Cardiac muscle cell (in vitro differentiated cells and primary cell): ENCODE measurements around the gene C4BPA. TPM values are rescaled to one million over a fixed set of nuclear protein-coding genes. Genes with fewer than 3 reads are reported as not detected.

ENCODE experiments used
- DNase-seq, 2 donors: peaks; one replicate each; pipeline versions ENCODE4 v3.0.0 to v3.0.0-alpha.2; 2010 to 2017; ENCODE audit warnings: low read depth in 1 of 2, low spot score in 1 of 2
- H3K27ac ChIP-seq: fragments of 200-600 bp; sonication (generic); 2 replicates; pipeline ENCODE4 v1.5.1; 2016
- H3K27me3 ChIP-seq: fragments of 200-600 bp; sonication (generic); 2 replicates; pipeline ENCODE4 v1.6.0; 2016; ENCODE audit warnings: control low read depth
- H3K36me3 ChIP-seq: fragments of 200-600 bp; sonication (generic); 2 replicates; pipeline ENCODE4 v1.5.1; 2016; ENCODE audit warnings: control low read depth
- H3K4me1 ChIP-seq: fragments of 200-600 bp; sonication (generic); 2 replicates; pipeline ENCODE4 v1.8.1; 2017; ENCODE audit warnings: low read depth, mild to moderate bottlenecking, mixed run types
- H3K4me3 ChIP-seq: fragments of 200-600 bp; sonication (generic); 2 replicates; pipeline ENCODE4 v1.5.1; 2016; ENCODE audit warnings: mild to moderate bottlenecking
- H3K9me3 ChIP-seq: fragments of 200-600 bp; sonication (generic); 2 replicates; pipeline ENCODE4 v1.5.1; 2017; ENCODE audit warnings: low read depth, mild to moderate bottlenecking, control low read depth
- polyA plus RNA-seq: library from polyadenylated mRNA; unstranded; fragments of >200 nt; fragmentation: Nextera tagmentation; extraction: Ambion mirVana; gene quantifications from 2 replicates; pipeline ENCODE4 v1.2.1, GENCODE V29; 2016
- total RNA-seq: library from RNA; depleted of rRNA; stranded (reverse); fragments of >200 nt; gene quantifications from 2 replicates; pipeline ENCODE4 v1.2.3, GENCODE V29; 2016
- TF ChIP-seq, protein P1 (sequence below): IDR thresholded peaks from 2 replicates; pipeline ENCODE4 v1.5.1; 2012; ENCODE audit warnings: low read depth, mild to moderate bottlenecking, low read length

Gene C4BPA
- total and polyA plus RNA-seq, 2 experiments from 2014 or later, result not detected

DNA sequence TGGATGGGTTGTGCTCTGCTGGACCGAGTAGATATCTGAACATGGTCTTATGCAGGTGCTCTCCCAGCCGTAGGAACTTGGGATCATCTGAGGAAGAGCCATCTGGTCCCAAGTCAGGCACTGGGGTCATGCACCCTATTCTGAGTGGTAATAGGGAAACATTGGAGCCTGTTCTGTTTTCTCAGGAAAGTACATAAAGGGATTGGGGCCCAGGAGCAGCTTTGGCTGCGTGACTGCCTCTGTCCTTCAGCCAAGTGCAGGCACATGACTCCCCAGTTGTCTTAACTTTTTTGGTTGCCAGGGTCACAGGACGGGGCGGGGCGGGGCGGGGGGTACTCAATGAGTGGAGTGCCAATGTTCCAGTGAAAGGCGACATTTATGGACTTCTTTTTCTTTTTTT is 39.5 kb upstream of the C4BPA start:
- Histone ChIP-seq H3K9me3 (no peaks in the 10 kb centered on the region), H3K27me3 (no peaks in the 10 kb centered on the region), H3K27ac (no peak overlapping the region), H3K4me3 (no peak overlapping the region), H3K4me1 (no peaks in the 10 kb centered on the region), H3K36me3 (peaks cover 6% of the 10 kb centered on the region)
- DNase-seq, result no peak
- TF ChIP-seq, protein P1, sequence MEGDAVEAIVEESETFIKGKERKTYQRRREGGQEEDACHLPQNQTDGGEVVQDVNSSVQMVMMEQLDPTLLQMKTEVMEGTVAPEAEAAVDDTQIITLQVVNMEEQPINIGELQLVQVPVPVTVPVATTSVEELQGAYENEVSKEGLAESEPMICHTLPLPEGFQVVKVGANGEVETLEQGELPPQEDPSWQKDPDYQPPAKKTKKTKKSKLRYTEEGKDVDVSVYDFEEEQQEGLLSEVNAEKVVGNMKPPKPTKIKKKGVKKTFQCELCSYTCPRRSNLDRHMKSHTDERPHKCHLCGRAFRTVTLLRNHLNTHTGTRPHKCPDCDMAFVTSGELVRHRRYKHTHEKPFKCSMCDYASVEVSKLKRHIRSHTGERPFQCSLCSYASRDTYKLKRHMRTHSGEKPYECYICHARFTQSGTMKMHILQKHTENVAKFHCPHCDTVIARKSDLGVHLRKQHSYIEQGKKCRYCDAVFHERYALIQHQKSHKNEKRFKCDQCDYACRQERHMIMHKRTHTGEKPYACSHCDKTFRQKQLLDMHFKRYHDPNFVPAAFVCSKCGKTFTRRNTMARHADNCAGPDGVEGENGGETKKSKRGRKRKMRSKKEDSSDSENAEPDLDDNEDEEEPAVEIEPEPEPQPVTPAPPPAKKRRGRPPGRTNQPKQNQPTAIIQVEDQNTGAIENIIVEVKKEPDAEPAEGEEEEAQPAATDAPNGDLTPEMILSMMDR, result no peak

DNA sequence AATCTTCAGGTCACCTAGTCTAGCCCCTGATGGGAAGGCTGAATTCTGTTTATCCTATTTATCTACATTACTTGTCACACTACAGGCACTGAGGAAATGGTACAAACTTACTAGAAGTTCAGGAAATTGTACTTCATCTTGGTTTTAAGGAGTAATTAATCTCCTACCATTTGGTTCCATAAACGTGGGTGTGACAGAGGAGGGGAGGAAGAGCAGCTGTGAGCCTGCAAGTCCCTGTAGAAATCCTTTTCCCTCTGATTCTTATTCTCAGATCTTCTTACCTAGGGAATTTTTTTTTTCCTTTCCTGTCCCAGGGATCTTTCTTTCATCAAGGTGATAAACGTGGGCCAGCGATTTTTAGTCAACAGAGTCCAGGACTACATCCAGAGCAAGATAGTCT is 36.8 kb upstream of the C4BPA start:
- Histone ChIP-seq H3K4me1 (no peaks in the 10 kb centered on the region), H3K4me3 (no peak overlapping the region), H3K9me3 (no peaks in the 10 kb centered on the region), H3K36me3 (peaks cover 9% of the 10 kb centered on the region), H3K27me3 (no peaks in the 10 kb centered on the region), H3K27ac (no peak overlapping the region)
- DNase-seq, result no peak
- TF ChIP-seq, protein P1, result no peak

DNA sequence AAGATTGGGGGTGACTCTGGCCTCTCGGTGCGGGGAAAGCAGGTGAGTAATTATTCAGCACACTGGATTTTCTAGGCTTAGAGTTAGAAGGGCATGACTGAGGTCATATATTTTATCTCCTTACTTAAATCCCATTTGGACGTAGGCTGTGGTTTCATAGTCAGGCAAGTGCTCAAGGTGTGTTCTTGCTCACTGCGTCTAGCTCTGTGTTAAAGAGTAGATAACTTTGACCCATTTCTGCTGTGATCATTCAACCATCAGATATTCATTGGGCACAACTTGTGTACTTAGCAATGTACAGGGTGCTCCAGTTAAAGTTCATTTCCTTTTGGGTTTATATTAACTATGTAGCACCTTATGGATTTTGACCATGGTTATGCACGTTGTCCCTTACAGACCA is 36.4 kb upstream of the C4BPA start:
- no peaks in the 10 kb centered on the region for H3K9me3 ChIP-seq
- H3K4me3 ChIP-seq, result no peak overlapping the region
- no peak overlapping the region for H3K27ac ChIP-seq
- no peaks in the 10 kb centered on the region for H3K27me3 ChIP-seq
- H3K4me1 ChIP-seq, result no peaks in the 10 kb centered on the region
- no peak for DNase-seq
- TF ChIP-seq, protein P1, result no peak
- peaks cover 9% of the 10 kb centered on the region for H3K36me3 ChIP-seq

DNA sequence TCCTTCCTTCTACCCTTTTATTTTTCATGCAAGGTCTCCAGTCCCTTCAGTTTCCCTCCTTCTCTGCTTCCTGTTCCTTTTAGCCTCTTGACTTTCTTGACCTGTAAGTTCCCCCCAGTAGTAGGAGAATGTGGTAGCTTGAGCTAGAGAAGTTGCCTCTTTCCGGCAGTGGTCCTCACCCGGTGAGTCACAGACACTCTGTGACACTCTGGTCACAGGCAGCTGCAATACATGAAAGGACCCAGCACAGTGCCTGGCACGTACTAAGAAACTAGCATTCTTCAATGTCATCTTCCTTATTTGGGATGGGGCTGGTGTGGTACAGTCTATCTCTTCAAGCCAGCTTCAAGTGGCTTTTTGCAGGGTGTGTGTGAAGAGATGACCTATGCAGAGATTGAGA is 35.0 kb upstream of the C4BPA start:
- Histone ChIP-seq H3K27me3 (no peaks in the 10 kb centered on the region), H3K27ac (no peak overlapping the region), H3K9me3 (no peaks in the 10 kb centered on the region), H3K36me3 (peaks cover 4% of the 10 kb centered on the region), H3K4me1 (no peaks in the 10 kb centered on the region), H3K4me3 (no peak overlapping the region)
- no peak for DNase-seq
- TF ChIP-seq, protein P1, result no peak

DNA sequence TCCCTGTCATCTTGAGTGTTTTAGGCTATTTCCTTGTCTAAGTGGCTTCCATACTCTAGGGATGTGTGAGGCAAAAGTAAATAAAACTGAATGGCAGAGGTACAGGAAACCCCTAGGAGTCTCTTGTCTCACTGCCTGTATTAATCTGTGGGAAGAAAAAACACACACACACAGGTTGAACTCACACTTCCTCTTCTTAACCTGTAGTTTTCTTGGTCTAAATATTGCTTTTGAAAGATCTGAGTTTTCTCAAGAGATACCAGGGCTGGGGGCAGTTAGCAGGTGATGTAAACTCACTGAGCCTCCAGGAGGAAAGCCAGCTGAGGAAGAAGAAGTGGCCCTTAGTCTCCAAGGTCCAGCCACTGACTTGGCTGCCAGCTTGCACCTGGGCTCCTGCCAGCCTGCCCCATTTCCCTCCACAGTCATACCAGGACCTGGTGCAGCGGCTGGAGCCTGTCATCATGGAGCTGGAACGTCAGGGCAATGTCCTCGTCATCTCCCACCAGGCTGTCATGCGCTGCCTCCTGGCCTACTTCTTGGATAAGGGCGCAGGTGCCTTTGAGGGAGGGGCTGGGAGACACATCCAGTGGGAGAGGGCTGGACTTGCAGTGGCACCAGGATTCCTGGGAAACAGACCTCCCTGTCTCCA is 34.1 kb upstream of the C4BPA start:
- peaks cover 2% of the 10 kb centered on the region for H3K4me1 ChIP-seq

More for the DNA sequence above, 34.1 kb upstream of the C4BPA start:
- TF ChIP-seq, protein P1, result no peak
- DNase-seq, result no peak
- Histone ChIP-seq H3K27ac (no peak overlapping the region), H3K4me3 (no peak overlapping the region), H3K27me3 (no peaks in the 10 kb centered on the region), H3K36me3 (peaks cover 4% of the 10 kb centered on the region), H3K9me3 (no peaks in the 10 kb centered on the region)
